ENCODE data around the gene CHKA.

DNA sequence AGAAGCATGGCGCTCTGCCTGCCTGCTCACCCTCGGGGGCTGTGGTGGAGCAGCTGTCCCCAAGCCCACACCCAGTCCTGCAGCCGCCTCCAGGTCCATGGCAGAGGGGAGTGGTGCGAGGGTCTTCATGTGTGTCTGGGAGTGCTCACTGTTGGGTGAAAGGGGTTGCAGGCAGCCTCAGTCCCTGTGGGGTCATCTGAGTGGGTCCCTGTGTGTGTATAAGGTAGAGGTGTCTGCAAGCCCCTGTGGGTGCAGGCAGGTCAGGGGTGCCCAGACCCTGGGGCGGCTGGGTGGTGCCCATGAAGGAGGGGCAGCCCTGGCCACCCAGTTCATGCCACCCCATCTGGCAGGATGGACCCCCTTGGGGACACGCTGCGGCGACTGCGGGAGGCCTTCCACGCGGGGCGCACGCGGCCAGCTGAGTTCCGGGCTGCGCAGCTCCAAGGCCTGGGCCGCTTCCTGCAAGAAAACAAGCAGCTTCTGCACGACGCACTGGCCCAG is 106.2 kb downstream of the CHKA start:
- TF ChIP-seq POLR2AphosphoS5 (IDR thresholded peaks at IDR 0.05; ENCODE audit: low read depth, low read length) = no peak
- TF ChIP-seq TAF1 (IDR thresholded peaks at IDR 0.05; ENCODE audit: borderline replicate concordance, insufficient read depth, low read length) = no peak
- TF ChIP-seq, protein P1, sequence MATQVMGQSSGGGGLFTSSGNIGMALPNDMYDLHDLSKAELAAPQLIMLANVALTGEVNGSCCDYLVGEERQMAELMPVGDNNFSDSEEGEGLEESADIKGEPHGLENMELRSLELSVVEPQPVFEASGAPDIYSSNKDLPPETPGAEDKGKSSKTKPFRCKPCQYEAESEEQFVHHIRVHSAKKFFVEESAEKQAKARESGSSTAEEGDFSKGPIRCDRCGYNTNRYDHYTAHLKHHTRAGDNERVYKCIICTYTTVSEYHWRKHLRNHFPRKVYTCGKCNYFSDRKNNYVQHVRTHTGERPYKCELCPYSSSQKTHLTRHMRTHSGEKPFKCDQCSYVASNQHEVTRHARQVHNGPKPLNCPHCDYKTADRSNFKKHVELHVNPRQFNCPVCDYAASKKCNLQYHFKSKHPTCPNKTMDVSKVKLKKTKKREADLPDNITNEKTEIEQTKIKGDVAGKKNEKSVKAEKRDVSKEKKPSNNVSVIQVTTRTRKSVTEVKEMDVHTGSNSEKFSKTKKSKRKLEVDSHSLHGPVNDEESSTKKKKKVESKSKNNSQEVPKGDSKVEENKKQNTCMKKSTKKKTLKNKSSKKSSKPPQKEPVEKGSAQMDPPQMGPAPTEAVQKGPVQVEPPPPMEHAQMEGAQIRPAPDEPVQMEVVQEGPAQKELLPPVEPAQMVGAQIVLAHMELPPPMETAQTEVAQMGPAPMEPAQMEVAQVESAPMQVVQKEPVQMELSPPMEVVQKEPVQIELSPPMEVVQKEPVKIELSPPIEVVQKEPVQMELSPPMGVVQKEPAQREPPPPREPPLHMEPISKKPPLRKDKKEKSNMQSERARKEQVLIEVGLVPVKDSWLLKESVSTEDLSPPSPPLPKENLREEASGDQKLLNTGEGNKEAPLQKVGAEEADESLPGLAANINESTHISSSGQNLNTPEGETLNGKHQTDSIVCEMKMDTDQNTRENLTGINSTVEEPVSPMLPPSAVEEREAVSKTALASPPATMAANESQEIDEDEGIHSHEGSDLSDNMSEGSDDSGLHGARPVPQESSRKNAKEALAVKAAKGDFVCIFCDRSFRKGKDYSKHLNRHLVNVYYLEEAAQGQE (IDR thresholded peaks at IDR 0.05; ENCODE audit: insufficient read depth in 1 of 2, low read depth in 2 of 2, low read length in 2 of 2) = no peak
- no peak for TF ChIP-seq SIN3A (IDR thresholded peaks at IDR 0.05; ENCODE audit: borderline replicate concordance, insufficient read depth, low read length)
